AG09309 (cell line): ENCODE results near the gene TSPAN4.

ENCODE experiments used
- DNase-seq: peaks from one replicate; pipeline ENCODE4 v3.0.0-alpha.2; 2010; ENCODE audit warnings: low read depth
- H3K4me3 ChIP-seq: 2 replicates; pipeline ENCODE4 v1.5.1; 2011; ENCODE audit warnings: mild to moderate bottlenecking, low read depth, low read length, moderate library complexity; ENCODE audit not compliant: control insufficient read depth
- CTCF ChIP-seq: IDR thresholded peaks from 2 replicates; pipeline ENCODE4 v1.5.1; 2011; ENCODE audit warnings: mild to moderate bottlenecking, low read depth, low read length, inconsistent platforms; ENCODE audit not compliant: insufficient read depth, control insufficient read depth; ENCODE audit errors: missing control alignments

TSPAN4 gene

GRCh38 chr11:890794-891540, 48.3 kb downstream of the TSPAN4 start:
- DNase-seq, result no peak
- H3K4me3 ChIP-seq, result no peak overlapping the region
- TF ChIP-seq CTCF, result no peak

- no peak for TF ChIP-seq CTCF
- no peak overlapping the region for H3K4me3 ChIP-seq
- DNase-seq, result no peak
These were observed 50.5 kb downstream of the TSPAN4 start for GRCh38 chr11:893008-893654.

- no peak for TF ChIP-seq CTCF
- no peak overlapping the region for H3K4me3 ChIP-seq
- no peak for DNase-seq
These were observed 52.0 kb downstream of the TSPAN4 start for GRCh38 chr11:894575-895201.

GRCh38 chr11:895331-896110, 52.9 kb downstream of the TSPAN4 start:
- DNase-seq, result no peak
- no peak for TF ChIP-seq CTCF
- no peak overlapping the region for H3K4me3 ChIP-seq

GRCh38 chr11:897253-898142, 54.8 kb downstream of the TSPAN4 start:
- H3K4me3 ChIP-seq, result no peak overlapping the region
- TF ChIP-seq CTCF, result no peak
- DNase-seq, result no peak
